Lung (tissue), 12 donors: Measurements from ENCODE around the gene NAV2. TPM values are rescaled to one million over a fixed set of nuclear protein-coding genes. Genes with fewer than 3 reads are reported as not detected.

Experiments used
- ATAC-seq: fragments of 200-7000 bp; cut with Tn5 transposase; one replicate; pipeline ENCODE4 v1.9.1; 2020; ENCODE audit warnings: moderate number of reproducible peaks; ENCODE audit not compliant: insufficient read depth, low FRiP score
- DNase-seq, 3 donors: peaks; one replicate each; pipeline ENCODE4 v3.0.0-alpha.2; 2013 to 2017
- H3K27ac ChIP-seq, 2 donors: one replicate each; pipeline ENCODE4 v1.5.1; 2013; ENCODE audit warnings: mild to moderate bottlenecking in 2 of 2, moderate library complexity in 2 of 2, control low read depth in 1 of 2, inconsistent platforms in 1 of 2, low read depth in 1 of 2, low read length in 1 of 2
- H3K27me3 ChIP-seq, 3 donors: one replicate each; pipeline ENCODE4 v1.5.1; 2013; ENCODE audit warnings: low read length in 2 of 3; ENCODE audit not compliant: control insufficient read depth in 3 of 3, insufficient read depth in 3 of 3
- H3K36me3 ChIP-seq, 4 donors: one replicate each; pipeline ENCODE4 v1.5.1; 2013; ENCODE audit warnings: low read length in 4 of 4, mild to moderate bottlenecking in 1 of 4, moderate library complexity in 1 of 4; ENCODE audit not compliant: control insufficient read depth in 4 of 4, insufficient read depth in 4 of 4
- H3K4me1 ChIP-seq, 5 donors: one replicate each; pipeline ENCODE4 v1.5.1; 2013; ENCODE audit warnings: low read length in 5 of 5, mild to moderate bottlenecking in 2 of 5, moderate library complexity in 1 of 5; ENCODE audit not compliant: control insufficient read depth in 5 of 5, insufficient read depth in 5 of 5
- H3K4me3 ChIP-seq: one replicate; pipeline ENCODE4 v1.5.1; 2013; ENCODE audit warnings: mild to moderate bottlenecking, control low read depth, moderate library complexity
- H3K9ac ChIP-seq, 2 donors: one replicate each; pipeline ENCODE4 v1.5.1; 2013; ENCODE audit warnings: low read length in 2 of 2, control low read depth in 1 of 2; ENCODE audit not compliant: insufficient read depth in 1 of 2
- H3K9me3 ChIP-seq, 4 donors: one replicate each; pipeline ENCODE4 v1.5.1; 2013; ENCODE audit warnings: low read length in 3 of 4, mild to moderate bottlenecking in 1 of 4, moderate library complexity in 1 of 4; ENCODE audit not compliant: control insufficient read depth in 4 of 4, insufficient read depth in 3 of 4
- WGBS, 2 donors: extraction: QIAGEN DNeasy Blood & Tissue Kit; methylation state at CpG; one replicate each; pipeline ENCODE4 v1.1.7; 2013; 5-methylcytosine and 5-hydroxymethylcytosine counted together
- polyA plus RNA-seq, 2 donors: library from polyadenylated mRNA; stranded (reverse); fragments of 200-250 nt; gene quantifications; one replicate each; pipeline ENCODE4 v1.2.1, GENCODE V29; 2013
- total RNA-seq, 2 donors: library from RNA; depleted of rRNA in 1 of 2; stranded (reverse); fragments of >200 nt in 1 of 2; gene quantifications; one replicate each; pipeline ENCODE4 v1.2.1, GENCODE V29; 2014 to 2021
- TF ChIP-seq, protein P1 (sequence below): IDR thresholded peaks from 2 replicates; pipeline ENCODE4 v1.5.1; 2012; ENCODE audit warnings: mild to moderate bottlenecking; ENCODE audit errors: control extremely low read depth, extremely low read depth
- donor health status: control.
- donor health status: control.
- donor health status: Bipolar disorder and iron deficiency.
- donor health status: healthy.
- donor health status: DM: yes; HTN: yes; CAD: no.

NAV2 gene
- total and polyA plus RNA-seq, 4 donors, result 6.8 to 47.9 (median 20.2) TPM

DNA sequence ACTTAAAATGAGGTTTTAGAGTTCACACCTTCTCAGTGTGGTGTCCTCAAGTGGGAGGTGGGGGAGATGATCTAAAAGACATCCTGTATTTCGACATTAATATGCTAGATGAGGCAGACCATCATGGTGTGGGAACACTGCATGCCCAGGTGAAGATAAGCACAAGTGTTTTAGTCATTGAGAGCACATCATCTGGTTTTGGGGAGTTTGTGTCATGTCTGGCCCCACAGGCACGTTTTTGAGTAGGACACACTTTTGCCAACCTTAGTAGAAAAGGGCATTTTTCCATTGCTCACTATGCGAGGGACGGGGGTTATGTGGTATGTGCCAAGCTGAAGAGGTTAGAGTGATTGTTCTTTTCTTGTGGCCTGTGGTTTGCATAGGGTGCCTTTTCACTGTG is 258.3 kb downstream of the NAV2 start:
- DNase-seq (no peak), ATAC-seq (no peak)
- Histone ChIP-seq H3K4me1 (peaks cover 0 to 7% (median 0%) of the 10 kb centered on the region in 5 donors), H3K36me3 (peaks cover 0 to 3% (median 2%) of the 10 kb centered on the region in 4 donors), H3K9me3 (no peaks in the 10 kb centered on the region), H3K9ac (no peak overlapping the region), H3K27ac (no peak overlapping the region), H3K27me3 (no peaks in the 10 kb centered on the region), H3K4me3 (no peak overlapping the region)
- 81 to 82% methylated on average over 4 of the region's 4 CpGs for WGBS, 2 donors
- TF ChIP-seq, protein P1, sequence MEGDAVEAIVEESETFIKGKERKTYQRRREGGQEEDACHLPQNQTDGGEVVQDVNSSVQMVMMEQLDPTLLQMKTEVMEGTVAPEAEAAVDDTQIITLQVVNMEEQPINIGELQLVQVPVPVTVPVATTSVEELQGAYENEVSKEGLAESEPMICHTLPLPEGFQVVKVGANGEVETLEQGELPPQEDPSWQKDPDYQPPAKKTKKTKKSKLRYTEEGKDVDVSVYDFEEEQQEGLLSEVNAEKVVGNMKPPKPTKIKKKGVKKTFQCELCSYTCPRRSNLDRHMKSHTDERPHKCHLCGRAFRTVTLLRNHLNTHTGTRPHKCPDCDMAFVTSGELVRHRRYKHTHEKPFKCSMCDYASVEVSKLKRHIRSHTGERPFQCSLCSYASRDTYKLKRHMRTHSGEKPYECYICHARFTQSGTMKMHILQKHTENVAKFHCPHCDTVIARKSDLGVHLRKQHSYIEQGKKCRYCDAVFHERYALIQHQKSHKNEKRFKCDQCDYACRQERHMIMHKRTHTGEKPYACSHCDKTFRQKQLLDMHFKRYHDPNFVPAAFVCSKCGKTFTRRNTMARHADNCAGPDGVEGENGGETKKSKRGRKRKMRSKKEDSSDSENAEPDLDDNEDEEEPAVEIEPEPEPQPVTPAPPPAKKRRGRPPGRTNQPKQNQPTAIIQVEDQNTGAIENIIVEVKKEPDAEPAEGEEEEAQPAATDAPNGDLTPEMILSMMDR, result no peak

DNA sequence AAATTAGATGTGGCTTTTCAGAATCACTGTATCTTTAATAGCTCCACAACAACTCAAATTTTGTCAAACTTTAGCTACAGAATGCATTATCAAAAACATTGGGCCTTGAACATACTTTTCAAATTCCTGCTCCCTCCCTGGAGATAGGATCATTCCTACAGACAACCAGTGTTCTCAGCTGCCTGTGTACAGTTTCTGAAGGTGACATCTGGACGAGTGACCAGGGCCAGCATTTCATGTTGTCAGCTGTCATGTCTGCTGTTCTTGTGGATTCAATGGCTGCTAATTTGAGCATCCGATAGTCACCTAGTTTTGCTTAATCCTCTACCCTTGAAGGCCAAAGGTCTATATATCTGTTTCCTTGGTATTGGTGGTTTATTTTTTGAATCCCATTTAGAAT is 259.5 kb downstream of the NAV2 start:
- Histone ChIP-seq H3K27ac (peak overlapping the region in 1 of 2 donors; percentile 22), H3K36me3 (peaks cover 0 to 3% (median 0%) of the 10 kb centered on the region in 4 donors), H3K4me1 (peaks cover 0 to 7% (median 0%) of the 10 kb centered on the region in 5 donors), H3K9me3 (no peaks in the 10 kb centered on the region), H3K4me3 (no peak overlapping the region), H3K9ac (no peak overlapping the region), H3K27me3 (no peaks in the 10 kb centered on the region)
- WGBS, 2 donors, result 40 to 43% methylated on average over 2 of the region's 2 CpGs
- no peak for DNase-seq
- ATAC-seq, result no peak
- TF ChIP-seq, protein P1, result no peak

DNA sequence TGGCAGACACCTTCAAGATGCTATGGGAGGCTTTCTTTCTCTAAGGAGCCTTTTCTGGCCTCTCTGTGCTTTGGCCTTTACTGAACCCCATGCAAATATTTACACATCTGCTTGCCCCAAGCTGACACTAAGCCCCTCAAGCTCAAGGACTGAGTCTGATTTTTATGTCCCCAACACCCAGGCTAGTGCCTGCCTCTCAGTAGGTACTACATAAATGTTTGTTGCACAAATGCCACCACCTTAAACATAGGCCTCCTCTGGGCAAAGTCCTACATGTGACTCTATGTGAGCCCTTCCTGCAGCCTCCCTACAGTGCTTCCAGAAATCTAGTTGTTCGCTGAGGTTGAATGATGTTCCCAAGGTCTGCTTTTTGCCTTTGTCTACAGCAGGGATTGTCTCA is 260.0 kb downstream of the NAV2 start:
- TF ChIP-seq, protein P1, result no peak
- no peak for ATAC-seq
- Histone ChIP-seq H3K27ac (no peak overlapping the region), H3K4me3 (no peak overlapping the region), H3K36me3 (peaks cover 0 to 3% (median 0%) of the 10 kb centered on the region in 4 donors), H3K27me3 (no peaks in the 10 kb centered on the region), H3K4me1 (peaks cover 0 to 7% (median 0%) of the 10 kb centered on the region in 5 donors), H3K9me3 (no peaks in the 10 kb centered on the region), H3K9ac (no peak overlapping the region)
- DNase-seq, result no peak
- WGBS, 2 donors, result 93 to 97% methylated on average over 1 of the region's 1 CpG

DNA sequence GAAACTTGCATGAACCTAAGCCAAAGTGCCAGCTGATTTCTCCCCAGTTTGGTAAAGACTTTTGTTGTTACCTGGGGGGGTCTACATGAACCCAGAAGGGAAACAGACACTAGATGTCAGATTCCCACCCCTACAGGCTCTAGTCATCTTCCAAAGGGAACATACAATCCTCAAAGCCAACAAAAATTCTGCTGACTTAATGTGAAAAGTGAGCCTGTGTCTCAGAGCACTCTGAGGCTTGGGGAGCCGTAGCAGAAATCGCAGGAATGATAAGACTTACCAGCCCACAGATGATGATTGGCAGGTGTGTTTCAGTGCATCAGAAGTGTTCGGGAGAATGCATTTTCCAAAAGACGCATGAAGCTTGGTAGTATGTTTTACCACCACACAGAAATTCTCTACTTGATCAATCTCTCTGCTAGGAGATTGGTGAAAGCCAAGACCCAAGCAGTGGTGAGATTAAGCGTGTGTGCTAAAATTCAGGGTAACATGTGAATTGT is 260.5 kb downstream of the NAV2 start:
- H3K4me3 ChIP-seq, result no peak overlapping the region
- TF ChIP-seq, protein P1, result no peak
- ATAC-seq (no peak), DNase-seq (no peak)
- no peak overlapping the region for H3K9ac ChIP-seq
- H3K27ac ChIP-seq, result no peak overlapping the region
- WGBS, 2 donors, result 95 to 97% methylated on average over 5 of the region's 5 CpGs
- H3K36me3 ChIP-seq, result peaks cover 0 to 3% (median 0%) of the 10 kb centered on the region in 4 donors
- H3K27me3 ChIP-seq, result no peaks in the 10 kb centered on the region
- H3K4me1 ChIP-seq, result peaks cover 0 to 7% (median 2%) of the 10 kb centered on the region in 5 donors
- no peaks in the 10 kb centered on the region for H3K9me3 ChIP-seq
